Left ventricle myocardium inferior (tissue), 1 donor: ENCODE results near the gene ZNF385C. TPM values are rescaled to one million over a fixed set of nuclear protein-coding genes. Genes with fewer than 3 reads are reported as not detected.

ENCODE experiments used
- DNase-seq: peaks from one replicate; pipeline ENCODE4 v3.0.0-alpha.2; 2020
- H3K27ac ChIP-seq: fragments of 200-600 bp; replicated peaks from 2 replicates; pipeline ENCODE4 v1.8.0; 2021
- H3K27me3 ChIP-seq: fragments of 200-600 bp; 2 replicates; pipeline ENCODE4 v1.8.0; 2021; ENCODE audit warnings: low read depth
- H3K36me3 ChIP-seq: fragments of 200-600 bp; 2 replicates; pipeline ENCODE4 v1.8.0; 2021
- H3K4me1 ChIP-seq: fragments of 200-600 bp; 2 replicates; pipeline ENCODE4 v1.8.0; 2021
- H3K4me3 ChIP-seq: fragments of 200-600 bp; 2 replicates; pipeline ENCODE4 v1.8.0; 2021; ENCODE audit warnings: mild to moderate bottlenecking, moderate library complexity
- H3K9me3 ChIP-seq: fragments of 200-600 bp; replicated peaks from 2 replicates; pipeline ENCODE4 v1.8.0; 2021
- intact Hi-C: fragments of 100-400 bp; cut with micrococcal nuclease; formaldehyde crosslinking; loops from one replicate; pipeline ENCODE4 v1.11.0; 2022
- total RNA-seq: library from RNA; stranded (reverse); fragmentation: NEBNext Ultra II Directional; extraction: Animal tissue kit (Norgen Biotek cat#: 25700); gene quantifications from one replicate; pipeline ENCODE4 v1.2.1, GENCODE V29; 2021
- TF ChIP-seq, protein P1 (sequence below): fragments of 200-600 bp; IDR thresholded peaks from 2 replicates; pipeline ENCODE4 v1.8.0; 2021; ENCODE audit warnings: antibody characterized with exemption, mild to moderate bottlenecking, borderline replicate concordance
- donor health status: DM: no; HTN: yes; CAD: no; lungs with severe emphysema.

Gene ZNF385C
- total RNA-seq, 1 donor from 2014 or later: 0.49 TPM

DNA sequence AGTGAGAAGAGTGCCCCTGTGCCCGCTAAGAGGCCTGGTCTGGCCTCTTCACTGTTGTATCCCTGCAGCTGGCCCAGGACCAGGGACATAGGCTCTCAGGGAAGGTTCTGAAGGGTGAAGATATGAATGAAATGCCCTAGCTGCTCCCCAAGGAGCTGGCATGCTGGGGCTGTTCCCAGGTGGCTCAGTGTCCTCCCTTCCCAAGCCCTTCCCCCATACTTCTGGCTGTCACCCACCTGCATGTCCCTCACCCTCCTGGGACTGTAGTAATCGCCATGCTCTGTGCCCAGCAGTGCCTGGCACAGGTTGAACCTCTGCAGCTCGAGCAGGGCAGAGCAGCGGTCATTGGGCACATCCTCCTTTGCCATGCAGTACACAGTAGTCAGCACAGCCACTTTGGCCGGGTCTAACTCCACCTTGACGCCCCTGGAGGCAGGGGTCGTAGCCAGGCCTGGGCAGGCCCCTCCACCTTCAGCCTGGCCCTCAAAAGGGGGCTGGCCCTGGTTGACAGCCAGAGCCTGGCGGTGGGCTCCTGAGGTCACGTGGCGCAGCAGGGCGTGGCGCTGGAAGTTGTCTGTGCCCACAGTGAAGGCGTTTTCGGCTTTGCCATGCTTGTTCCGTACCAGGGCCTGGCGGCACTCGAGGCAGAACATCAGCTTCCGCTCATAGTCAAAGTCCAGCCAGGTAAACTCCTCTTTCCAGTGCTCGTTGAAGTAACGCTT, 55.5 kb downstream of the ZNF385C start:
- Histone ChIP-seq H3K27ac (no peak overlapping the region), H3K9me3 (no peaks in the 10 kb centered on the region), H3K36me3 (no peaks in the 10 kb centered on the region), H3K4me1 (peaks cover 4% of the 10 kb centered on the region), H3K4me3 (no peak overlapping the region), H3K27me3 (peaks cover 21% of the 10 kb centered on the region)
- TF ChIP-seq, protein P1, sequence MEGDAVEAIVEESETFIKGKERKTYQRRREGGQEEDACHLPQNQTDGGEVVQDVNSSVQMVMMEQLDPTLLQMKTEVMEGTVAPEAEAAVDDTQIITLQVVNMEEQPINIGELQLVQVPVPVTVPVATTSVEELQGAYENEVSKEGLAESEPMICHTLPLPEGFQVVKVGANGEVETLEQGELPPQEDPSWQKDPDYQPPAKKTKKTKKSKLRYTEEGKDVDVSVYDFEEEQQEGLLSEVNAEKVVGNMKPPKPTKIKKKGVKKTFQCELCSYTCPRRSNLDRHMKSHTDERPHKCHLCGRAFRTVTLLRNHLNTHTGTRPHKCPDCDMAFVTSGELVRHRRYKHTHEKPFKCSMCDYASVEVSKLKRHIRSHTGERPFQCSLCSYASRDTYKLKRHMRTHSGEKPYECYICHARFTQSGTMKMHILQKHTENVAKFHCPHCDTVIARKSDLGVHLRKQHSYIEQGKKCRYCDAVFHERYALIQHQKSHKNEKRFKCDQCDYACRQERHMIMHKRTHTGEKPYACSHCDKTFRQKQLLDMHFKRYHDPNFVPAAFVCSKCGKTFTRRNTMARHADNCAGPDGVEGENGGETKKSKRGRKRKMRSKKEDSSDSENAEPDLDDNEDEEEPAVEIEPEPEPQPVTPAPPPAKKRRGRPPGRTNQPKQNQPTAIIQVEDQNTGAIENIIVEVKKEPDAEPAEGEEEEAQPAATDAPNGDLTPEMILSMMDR: no peak
- DNase-seq: no peak
- intact Hi-C loops: no loop called here

DNA sequence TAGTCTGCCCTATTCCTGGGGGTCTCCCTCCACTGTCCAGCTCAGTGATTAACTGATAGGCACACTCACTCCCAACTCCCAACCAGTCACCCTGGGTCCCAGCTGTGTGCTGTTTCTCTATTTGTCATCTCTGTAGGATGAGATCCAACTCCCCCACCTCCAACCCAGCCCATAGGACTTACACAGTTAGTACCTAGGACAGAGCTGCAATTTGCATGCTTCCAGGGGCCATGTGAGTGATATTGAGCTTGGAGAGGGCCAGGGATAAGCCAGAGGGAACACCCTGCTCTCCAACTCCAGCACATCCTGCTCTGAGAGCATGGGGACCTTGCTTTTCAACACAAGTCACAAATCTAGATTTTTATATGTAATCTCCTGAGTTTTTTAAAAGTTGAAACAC, 56.7 kb downstream of the ZNF385C start:
- Histone ChIP-seq H3K4me3 (no peak overlapping the region), H3K27ac (no peak overlapping the region), H3K27me3 (peaks cover 29% of the 10 kb centered on the region), H3K4me1 (peaks cover 4% of the 10 kb centered on the region), H3K9me3 (no peaks in the 10 kb centered on the region), H3K36me3 (no peaks in the 10 kb centered on the region)
- intact Hi-C loops: no loop called here
- no peak for DNase-seq
- TF ChIP-seq, protein P1: no peak

DNA sequence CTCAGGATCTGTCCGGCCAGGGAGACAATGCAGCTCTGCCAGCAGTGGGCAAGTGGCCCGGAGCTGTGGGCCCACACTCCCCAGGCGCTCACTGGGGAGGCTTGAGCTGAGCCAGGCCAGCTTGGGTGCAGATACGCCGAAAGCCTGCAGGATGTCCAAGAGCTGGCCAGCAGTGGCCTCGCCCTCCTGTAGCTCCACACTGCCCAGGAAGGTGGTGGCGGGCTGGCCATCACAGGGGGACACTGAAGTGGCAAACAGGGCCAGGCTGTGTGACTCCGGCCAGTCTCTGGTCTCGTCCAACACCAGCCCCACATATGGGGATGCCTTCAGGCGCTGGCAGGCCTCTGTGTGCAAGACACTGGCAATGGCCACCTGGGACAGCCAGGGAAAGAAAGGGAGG, 57.5 kb downstream of the ZNF385C start:
- H3K36me3 ChIP-seq: no peaks in the 10 kb centered on the region
- no peak overlapping the region for H3K4me3 ChIP-seq
- intact Hi-C loops: no loop called here
- no peak overlapping the region for H3K27ac ChIP-seq
- peaks cover 36% of the 10 kb centered on the region for H3K27me3 ChIP-seq
- TF ChIP-seq, protein P1: no peak
- no peak for DNase-seq
- peaks cover 4% of the 10 kb centered on the region for H3K4me1 ChIP-seq
- H3K9me3 ChIP-seq: no peaks in the 10 kb centered on the region

DNA sequence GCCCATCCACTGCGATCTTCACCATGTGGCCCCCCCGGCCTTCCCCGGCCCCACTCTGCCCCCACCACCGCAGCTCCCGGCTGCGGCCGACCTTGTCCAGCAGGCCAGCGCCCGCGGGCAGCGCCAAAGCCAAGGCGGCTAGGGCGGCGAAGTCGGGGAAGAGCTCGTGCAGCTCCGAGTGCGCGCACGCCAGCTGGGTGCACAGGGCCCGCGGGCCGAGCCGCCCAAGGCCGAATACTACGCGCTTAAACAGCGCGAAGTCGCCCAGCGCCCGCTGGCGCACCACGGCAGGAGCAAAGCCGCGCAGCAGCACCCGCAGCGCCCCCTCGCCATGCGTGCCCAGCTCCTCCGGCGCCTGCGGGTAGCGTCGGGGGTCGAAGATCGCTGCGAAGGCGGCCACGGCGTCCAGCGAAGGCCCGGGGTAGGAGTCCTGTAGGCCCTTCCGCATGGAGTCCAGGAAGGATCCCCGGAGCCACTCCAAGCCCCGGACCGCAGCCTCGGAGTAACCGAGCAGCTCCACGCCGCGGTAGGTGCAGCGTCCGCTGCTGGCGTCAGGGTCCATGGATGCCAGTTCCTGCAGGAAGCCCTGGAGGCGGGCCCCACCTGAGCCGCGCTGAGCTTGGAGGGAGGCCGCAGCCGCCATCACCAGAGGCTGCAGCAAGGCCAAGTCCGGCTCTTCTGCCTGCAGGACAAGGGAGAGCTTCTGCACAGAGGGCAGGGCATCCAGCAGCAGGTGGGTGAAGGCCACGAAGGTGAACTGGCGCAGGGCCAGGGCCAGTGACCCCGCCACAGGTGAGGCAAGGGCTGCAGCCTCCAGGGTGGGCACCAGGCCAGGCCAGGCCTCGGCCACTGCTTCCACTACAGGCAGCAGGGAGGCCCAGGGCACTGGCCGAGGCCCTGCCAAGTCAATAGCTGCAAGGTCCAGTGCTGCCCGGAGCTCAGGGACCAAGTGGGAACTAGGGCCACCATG, 58.2 kb downstream of the ZNF385C start:
- peak overlapping the region; percentile 41 for H3K4me3 ChIP-seq
- intact Hi-C loops: no loop called here
- no peak overlapping the region for H3K27ac ChIP-seq
- H3K4me1 ChIP-seq: peaks cover 4% of the 10 kb centered on the region
- no peaks in the 10 kb centered on the region for H3K36me3 ChIP-seq
- TF ChIP-seq, protein P1: no peak
- H3K9me3 ChIP-seq: no peaks in the 10 kb centered on the region
- no peak for DNase-seq
- peaks cover 39% of the 10 kb centered on the region for H3K27me3 ChIP-seq

DNA sequence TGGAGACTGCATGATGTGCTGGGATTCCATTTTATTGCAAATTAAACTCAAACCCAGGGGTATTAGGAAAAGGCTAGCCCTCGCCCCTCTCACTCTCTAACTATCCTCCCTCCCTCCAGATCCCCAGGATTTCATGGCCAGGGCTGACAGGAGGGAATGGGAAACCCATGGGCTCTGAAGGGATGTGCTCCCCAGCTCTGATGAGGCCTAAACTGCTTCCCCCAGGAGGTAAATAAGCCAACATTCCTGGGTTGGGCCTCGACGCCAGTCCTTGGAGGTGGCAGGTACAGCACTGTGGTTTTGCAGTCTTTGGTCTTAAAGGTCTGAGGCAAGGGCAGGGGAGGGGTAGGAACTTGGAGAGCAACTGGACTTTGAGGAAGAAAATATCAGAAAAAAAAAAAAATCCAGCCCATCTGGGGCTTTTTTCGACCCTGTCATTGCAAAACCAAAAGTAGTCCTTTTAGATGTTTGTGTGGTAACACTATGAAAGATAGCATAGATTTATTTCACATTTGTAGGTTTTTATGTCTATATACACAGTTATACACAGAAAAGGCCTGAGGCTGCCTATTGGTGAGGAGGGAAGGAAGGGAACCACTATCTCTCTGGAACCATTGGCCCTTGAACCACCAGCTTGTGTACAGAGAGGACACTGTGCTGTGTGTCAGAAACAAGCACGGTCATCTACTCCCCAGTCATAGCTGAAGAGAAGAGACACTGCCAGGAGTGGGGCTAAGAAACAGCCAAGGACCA, 59.9 kb downstream of the ZNF385C start:
- Histone ChIP-seq H3K9me3 (no peaks in the 10 kb centered on the region), H3K27ac (no peak overlapping the region), H3K4me3 (no peak overlapping the region), H3K36me3 (no peaks in the 10 kb centered on the region), H3K27me3 (peaks cover 43% of the 10 kb centered on the region), H3K4me1 (peaks cover 4% of the 10 kb centered on the region)
- DNase-seq: no peak
- intact Hi-C loops: no loop called here
- TF ChIP-seq, protein P1: no peak
